Hematopoietic multipotent progenitor cell treated with erythropoietin and hydrocortisone succinate and interleukin-3 and kit ligand, for 17 days (in vitro differentiated cells): Measurements from ENCODE around the gene TMEM170A.
"Not testable (repeated sequence)": the region's sequence is repeated elsewhere in the genome, so short reads cannot be mapped to it uniquely, and the experiment has no call there.

ENCODE experiments used
- DNase-seq: peaks from one replicate; pipeline ENCODE4 v3.0.0-alpha.2; 2015; ENCODE audit warnings: low spot score

Gene TMEM170A

GRCh38 chr16:75481475-75481874 is 17.0 kb upstream of the TMEM170A start:
- no peak for DNase-seq

- DNase-seq = no peak
Measured at GRCh38 chr16:75479421-75479990, 15.0 kb upstream of the TMEM170A start.

- DNase-seq = no peak
Measured at GRCh38 chr16:75478480-75479345, 14.2 kb upstream of the TMEM170A start.

GRCh38 chr16:75477680-75478473 is 13.4 kb upstream of the TMEM170A start:
- no peak for DNase-seq

GRCh38 chr16:75476817-75477216 is 12.3 kb upstream of the TMEM170A start:
- DNase-seq = no peak

- DNase-seq = no peak
Measured at GRCh38 chr16:75475420-75475847, 10.9 kb upstream of the TMEM170A start.

GRCh38 chr16:75472908-75473877 is 8.7 kb upstream of the TMEM170A start:
- no peak for DNase-seq

GRCh38 chr16:75471723-75472633 is 7.5 kb upstream of the TMEM170A start:
- peak; percentile 74 for DNase-seq

GRCh38 chr16:75466760-75467159 is 2.3 kb upstream of the TMEM170A start:
- no peak for DNase-seq

- DNase-seq = peak; percentile 26
Measured at GRCh38 chr16:75463389-75464121, 934 bp downstream of the TMEM170A start.

GRCh38 chr16:75462806-75463205 is 1.7 kb downstream of the TMEM170A start:
- no peak for DNase-seq

GRCh38 chr16:75461575-75461974 is 2.9 kb downstream of the TMEM170A start:
- peak; percentile 27 for DNase-seq

- DNase-seq = no peak
Measured at GRCh38 chr16:75460446-75460845, 4.0 kb downstream of the TMEM170A start.

GRCh38 chr16:75459691-75460090 is 4.8 kb downstream of the TMEM170A start:
- no peak for DNase-seq

- no peak for DNase-seq
Measured at GRCh38 chr16:75458439-75458838, 6.0 kb downstream of the TMEM170A start.

GRCh38 chr16:75458029-75458428 is 6.5 kb downstream of the TMEM170A start:
- no peak for DNase-seq

- DNase-seq = no peak
Measured at GRCh38 chr16:75457485-75458021, 6.9 kb downstream of the TMEM170A start.

- DNase-seq = no peak
Measured at GRCh38 chr16:75456971-75457370, 7.5 kb downstream of the TMEM170A start.

- not testable (repeated sequence) for DNase-seq
Measured at GRCh38 chr16:75456486-75456885, 8.0 kb downstream of the TMEM170A start.
